DND-41 (cell line): Measurements from ENCODE around the gene TSPAN5.

ENCODE experiments used
- EZH2 ChIP-seq: IDR thresholded peaks from 3 replicates; pipeline ENCODE4 v1.6.1; 2012; ENCODE audit warnings: borderline replicate concordance, low read depth, mild to moderate bottlenecking, moderate library complexity, low read length, inconsistent platforms; ENCODE audit not compliant: severe bottlenecking
- TF ChIP-seq, protein P1 (sequence below): IDR thresholded peaks from 2 replicates; pipeline ENCODE4 v1.5.1; 2012; ENCODE audit warnings: borderline replicate concordance, low read length, moderate library complexity, mild to moderate bottlenecking; ENCODE audit not compliant: poor library complexity, severe bottlenecking; ENCODE audit errors: extremely low read depth

DNA sequence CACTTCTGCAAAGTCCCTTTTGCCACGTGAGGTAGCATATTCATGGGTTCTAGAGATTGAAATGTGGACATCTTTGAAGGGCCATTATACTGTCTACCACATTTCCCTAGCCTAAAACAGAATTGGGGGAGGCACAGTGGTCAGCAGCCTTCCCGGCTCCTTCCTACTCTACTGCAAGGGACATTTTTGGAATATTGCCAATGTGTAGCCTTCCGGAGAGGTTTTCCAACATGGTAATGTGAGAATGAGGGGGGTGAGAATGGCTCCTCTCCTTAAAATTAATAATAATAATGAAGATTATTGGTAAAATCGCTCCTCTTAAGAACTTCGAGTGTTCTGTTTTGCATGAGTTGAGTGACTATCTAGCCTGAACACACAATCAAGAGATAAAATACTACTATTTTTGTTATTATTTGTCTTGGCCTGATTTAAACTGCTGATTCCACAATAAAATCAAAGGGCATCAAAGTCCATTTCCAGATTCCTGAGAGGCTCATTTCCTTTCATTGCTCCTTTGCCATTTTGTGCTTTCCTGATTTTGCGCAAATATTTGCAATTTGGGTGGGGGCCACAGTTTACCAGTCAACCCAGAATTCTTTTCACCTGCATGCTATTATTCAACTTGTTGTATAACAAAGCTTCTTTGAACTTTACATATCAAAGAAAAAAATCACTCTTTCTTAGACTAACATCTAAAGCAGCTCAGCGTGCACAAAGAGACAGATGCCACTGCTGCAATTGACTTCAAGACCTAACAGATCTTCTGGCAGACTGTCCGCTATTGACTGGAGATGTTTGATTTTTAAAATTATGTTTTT is 27.0 kb upstream of the TSPAN5 start:
- TF ChIP-seq, protein P1, sequence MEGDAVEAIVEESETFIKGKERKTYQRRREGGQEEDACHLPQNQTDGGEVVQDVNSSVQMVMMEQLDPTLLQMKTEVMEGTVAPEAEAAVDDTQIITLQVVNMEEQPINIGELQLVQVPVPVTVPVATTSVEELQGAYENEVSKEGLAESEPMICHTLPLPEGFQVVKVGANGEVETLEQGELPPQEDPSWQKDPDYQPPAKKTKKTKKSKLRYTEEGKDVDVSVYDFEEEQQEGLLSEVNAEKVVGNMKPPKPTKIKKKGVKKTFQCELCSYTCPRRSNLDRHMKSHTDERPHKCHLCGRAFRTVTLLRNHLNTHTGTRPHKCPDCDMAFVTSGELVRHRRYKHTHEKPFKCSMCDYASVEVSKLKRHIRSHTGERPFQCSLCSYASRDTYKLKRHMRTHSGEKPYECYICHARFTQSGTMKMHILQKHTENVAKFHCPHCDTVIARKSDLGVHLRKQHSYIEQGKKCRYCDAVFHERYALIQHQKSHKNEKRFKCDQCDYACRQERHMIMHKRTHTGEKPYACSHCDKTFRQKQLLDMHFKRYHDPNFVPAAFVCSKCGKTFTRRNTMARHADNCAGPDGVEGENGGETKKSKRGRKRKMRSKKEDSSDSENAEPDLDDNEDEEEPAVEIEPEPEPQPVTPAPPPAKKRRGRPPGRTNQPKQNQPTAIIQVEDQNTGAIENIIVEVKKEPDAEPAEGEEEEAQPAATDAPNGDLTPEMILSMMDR: no peak
- TF ChIP-seq EZH2: no peak
